DOHH2 (cell line): ENCODE results near the gene CNOT6.

Experiments used
- CTCF ChIP-seq: fragments of 200-600 bp; sonication (generic); IDR thresholded peaks from one replicate; pipeline ENCODE4 v1.5.1; 2014; ENCODE audit warnings: antibody characterized with exemption, mild to moderate bottlenecking, low read depth, low read length; ENCODE audit not compliant: poor library complexity, severe bottlenecking
- EZH2phosphoT487 ChIP-seq: fragments of 200-600 bp; sonication (generic); IDR thresholded peaks from 2 replicates; pipeline ENCODE4 v1.6.1; 2017; ENCODE audit warnings: borderline replicate concordance, mild to moderate bottlenecking, antibody characterized with exemption, low read length, moderate library complexity, mixed read lengths

DNA sequence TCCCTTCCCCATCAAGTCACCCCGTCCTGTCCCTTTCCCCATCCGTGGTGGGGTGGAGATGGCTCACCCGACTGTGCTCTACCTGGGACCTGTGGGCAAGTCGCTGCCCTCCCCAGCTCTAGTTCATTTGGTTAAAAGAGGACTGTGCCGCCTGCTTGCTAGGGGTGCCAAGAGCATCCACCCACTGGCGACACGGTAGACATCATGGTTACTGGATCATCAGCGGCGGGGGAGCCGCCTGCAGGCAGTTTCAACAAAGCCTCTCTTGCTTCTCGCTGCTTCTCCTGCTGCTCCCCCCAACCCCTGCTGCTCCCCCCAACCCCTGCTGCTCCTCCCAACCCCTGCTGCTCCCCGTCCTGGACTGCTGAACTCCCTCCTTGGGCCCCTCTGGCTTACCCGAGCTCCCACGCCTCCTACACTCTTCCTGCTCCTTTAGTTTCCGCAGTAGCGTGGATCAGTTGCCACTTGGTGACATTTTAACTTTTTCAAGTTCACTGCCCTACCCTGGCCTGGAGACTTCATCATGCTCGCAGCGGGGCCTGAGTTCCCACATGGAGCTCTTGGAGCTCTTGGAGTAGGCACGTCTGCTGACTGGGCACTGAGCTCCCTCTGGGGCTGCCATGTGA is 119.1 kb downstream of the CNOT6 start:
- TF ChIP-seq CTCF (no peak), EZH2phosphoT487 (no peak)
